K562 (cell line): Measurements from ENCODE around the gene FES. TPM values are rescaled to one million over a fixed set of nuclear protein-coding genes. Genes with fewer than 3 reads are reported as not detected.

Experiments
- BCOR ChIP-seq: fragments of 450-650 bp; IDR thresholded peaks from 2 replicates; pipeline ENCODE4 v1.6.1; 2016
- CBX3 ChIP-seq, 2 experiments: IDR thresholded peaks; 1 replicate in 1 of 2; 2 replicates in 1 of 2; pipeline ENCODE4 v1.6.1; 2012; ENCODE audit warnings: inconsistent platforms in 2 of 2, low read length in 2 of 2, borderline replicate concordance in 1 of 2, control low read depth in 1 of 2
- DIDO1 ChIP-seq: fragments of 450-650 bp; IDR thresholded peaks from 2 replicates; pipeline ENCODE4 v1.6.1; 2016; ENCODE audit warnings: low read depth, missing biosample characterization, missing genetic modification characterization
- EGR1 ChIP-seq: fragments of 450-650 bp; conservative IDR thresholded peaks from 2 replicates; pipeline ENCODE4 v1.6.1; 2017; ENCODE audit warnings: mild to moderate bottlenecking
- HOXB6 ChIP-seq: fragments of 250-450 bp; sonication (Bioruptor Pico); IDR thresholded peaks from 2 replicates; pipeline ENCODE4 v1.5.1; 2022; ENCODE audit warnings: mild to moderate bottlenecking, borderline replicate concordance
- HSF4 ChIP-seq: fragments of 250-450 bp; sonication (Bioruptor Pico); IDR thresholded peaks from 2 replicates; pipeline ENCODE4 v2.1.2; 2022; ENCODE audit warnings: mild to moderate bottlenecking, moderate library complexity, borderline replicate concordance
- KDM1A ChIP-seq, 2 experiments: fragments of 450-650 bp; IDR thresholded peaks; 2 replicates each; pipeline ENCODE4 v1.6.1; 2016; ENCODE audit warnings: mild to moderate bottlenecking in 2 of 2
- KDM4B ChIP-seq, 2 experiments: fragments of 450-650 bp in 1 of 2; sonication (generic) in 1 of 2; IDR thresholded peaks; 2 replicates each; pipeline ENCODE4 v1.6.1; 2016 to 2017; ENCODE audit warnings: borderline replicate concordance in 2 of 2, antibody characterized with exemption in 1 of 2, low read depth in 1 of 2, mild to moderate bottlenecking in 1 of 2
- MEIS2 ChIP-seq: fragments of 450-650 bp; IDR thresholded peaks from 2 replicates; pipeline ENCODE4 v1.6.1; 2014; ENCODE audit warnings: mild to moderate bottlenecking; ENCODE audit not compliant: partially characterized antibody
- NCOA4 ChIP-seq: fragments of 450-650 bp; IDR thresholded peaks from 2 replicates; pipeline ENCODE4 v1.6.1; 2018; ENCODE audit warnings: mild to moderate bottlenecking; ENCODE audit not compliant: partially characterized antibody
- NONO ChIP-seq, 2 experiments: fragments of 200-400 bp in 1 of 2; fragments of 450-650 bp in 1 of 2; formaldehyde crosslinking in 1 of 2; IDR thresholded peaks; 2 replicates each; pipeline ENCODE4 v1.6.1; 2017; ENCODE audit warnings: low read depth in 2 of 2, mild to moderate bottlenecking in 2 of 2, moderate library complexity in 2 of 2, low read length in 1 of 2
- RBM15 ChIP-seq: fragments of 200-400 bp; formaldehyde crosslinking; IDR thresholded peaks from 2 replicates; pipeline ENCODE4 v1.6.1; 2018; ENCODE audit warnings: mild to moderate bottlenecking, low read length, moderate library complexity; ENCODE audit not compliant: insufficient read depth
- RNF2 ChIP-seq: sonication (generic); IDR thresholded peaks from 2 replicates; pipeline ENCODE4 v1.6.1; 2016
- SP2 ChIP-seq: IDR thresholded peaks from 2 replicates; pipeline ENCODE4 v1.6.1; 2011; ENCODE audit warnings: mild to moderate bottlenecking, low read depth, low read length, moderate library complexity; ENCODE audit not compliant: poor library complexity, severe bottlenecking; ENCODE audit errors: extremely low read depth
- TAF15 ChIP-seq: fragments of 200-400 bp; formaldehyde crosslinking; IDR thresholded peaks from 2 replicates; pipeline ENCODE4 v1.6.1; 2017; ENCODE audit warnings: mild to moderate bottlenecking, low read depth, low read length, moderate library complexity
- TSC22D4 ChIP-seq: fragments of 450-650 bp; IDR thresholded peaks from 2 replicates; pipeline ENCODE4 v1.6.1; 2016; ENCODE audit warnings: missing genetic modification characterization, missing biosample characterization, control low read depth
- ZNF121 ChIP-seq: sonication (generic); formaldehyde crosslinking; conservative IDR thresholded peaks from 2 replicates; pipeline ENCODE4 v1.8.0; 2022; ENCODE audit warnings: missing genetic modification reagents
- ZNF184 ChIP-seq: sonication (generic); formaldehyde crosslinking; IDR thresholded peaks from 2 replicates; pipeline ENCODE4 v1.5.0; 2020; ENCODE audit warnings: missing genetic modification reagents
- ZNF197 ChIP-seq: fragments of 200-800 bp; sonication (Bioruptor generic); IDR thresholded peaks from 2 replicates; pipeline ENCODE4 v1.6.1; 2016; ENCODE audit warnings: low read depth, missing genetic modification characterization, missing compliant biosample characterization
- polyA plus RNA-seq, 8 experiments: library from polyadenylated mRNA; depleted of rRNA in 4 of 8; stranded (reverse) in 5 of 8; unstranded in 3 of 8; fragments of >200 nt; fragmentation: Nextera tagmentation in 2 of 8; fragmentation: Illumina TruSeq in 1 of 8; extraction: Ambion mirVana in 2 of 8; extraction: Trizol in 1 of 8; gene quantifications; 2 replicates each; pipeline versions ENCODE4 v1.2.1 to v1.2.3, GENCODE V29; 2011 to 2014; ENCODE audit warnings: inconsistent platforms in 1 of 8, missing spikeins in 1 of 8
- total RNA-seq, 7 experiments: library from RNA; depleted of rRNA in 6 of 7; stranded (reverse); fragments of >200 nt in 6 of 7; fragmentation: Illumina TruSeq in 2 of 7; extraction: Trizol in 2 of 7; gene quantifications; 2 replicates each; pipeline versions ENCODE4 v1.2.1 to v1.2.3, GENCODE V29; 2011 to 2021; ENCODE audit warnings: low replicate concordance in 1 of 7
- TF ChIP-seq, protein P1 (sequence below): IDR thresholded peaks from 2 replicates; pipeline ENCODE4 v1.6.1; 2011; ENCODE audit warnings: borderline replicate concordance, low read depth, mild to moderate bottlenecking, moderate library complexity, low read length; ENCODE audit not compliant: insufficient read depth, poor library complexity, severe bottlenecking
- TF ChIP-seq, protein P2 (sequence below): sonication (generic); formaldehyde crosslinking; IDR thresholded peaks from 2 replicates; pipeline ENCODE4 v1.8.1; 2023; ENCODE audit warnings: mild to moderate bottlenecking, missing genetic modification reagents
- TF ChIP-seq, protein P3 (sequence below), 2 experiments: IDR thresholded peaks; 2 replicates each; pipeline ENCODE4 v1.6.1; 2011; ENCODE audit warnings: borderline replicate concordance in 1 of 2, control low read depth in 1 of 2, low read depth in 1 of 2, low read length in 1 of 2, mild to moderate bottlenecking in 1 of 2, mixed read lengths in 1 of 2, moderate library complexity in 1 of 2; ENCODE audit not compliant: insufficient read depth in 1 of 2, insufficient read length in 1 of 2, poor library complexity in 1 of 2, severe bottlenecking in 1 of 2; ENCODE audit errors: extremely low read depth in 1 of 2

Gene FES
- total and polyA plus RNA-seq, 9 of the 15 experiments (the other 6 are each of a cell fraction or from before 2014, with no cell fraction given) = 0.38 to 2.6 (median 0.82) TPM

DNA sequence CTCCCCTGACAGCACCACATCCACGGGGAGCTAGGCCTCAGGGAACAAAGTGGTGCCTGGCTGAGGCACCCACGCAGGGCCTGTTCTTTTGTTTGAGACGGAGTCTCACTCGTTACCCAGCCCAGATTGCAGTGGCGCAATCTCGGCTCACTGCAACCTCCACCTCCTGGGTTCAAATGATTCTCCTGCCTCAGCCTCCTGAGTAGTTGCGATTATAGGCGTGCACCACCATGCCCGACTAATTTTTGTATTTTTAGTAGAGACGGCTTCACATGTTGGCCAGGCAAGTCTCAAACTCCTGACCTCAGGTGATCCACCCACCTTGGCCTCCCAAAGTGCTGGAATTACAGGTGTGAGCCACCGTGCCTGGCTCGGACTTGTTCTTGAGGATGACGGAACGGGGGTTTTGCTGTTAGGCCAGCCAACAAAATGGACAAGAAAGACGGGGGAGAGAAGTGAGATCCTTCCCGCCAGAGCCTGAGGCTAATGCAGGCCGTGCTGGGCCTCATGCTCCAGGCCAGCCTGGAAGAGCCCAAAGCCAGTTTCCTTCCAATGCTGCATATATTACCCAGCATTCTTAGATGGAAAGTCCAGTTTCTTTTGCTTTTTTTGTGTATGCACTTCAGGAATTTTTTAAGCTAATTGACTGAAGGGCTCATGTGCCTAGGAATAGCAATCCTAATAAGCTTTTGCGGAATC, 44.0 kb upstream of the FES start (continued):
- TF ChIP-seq MEIS2 (no peak), ZNF184 (CRISPR knock-in tag) (no peak), TSC22D4 (no peak), SP2 (no peak), ZNF197 (CRISPR knock-in tag) (no peak), NCOA4 (no peak), BCOR (peak; percentile 18; the same call in 1 of the 2 replicates), TAF15 (no peak), KDM1A (IDR thresholded peaks at IDR 0.05) (peak in 1 of 2 experiments; percentile 20; a peak in 1 of 4 replicates), RNF2 (no peak), ZNF121 (CRISPR knock-in tag) (no peak), EGR1 (0 out of 2 replicates have a peak, but pooled peaks have one; percentile 16), NONO (IDR thresholded peaks at IDR 0.05; ENCODE audit: low read depth in 2 of 2, low read length in 1 of 2) (no peak), HSF4 (CRISPR knock-in tag) (no peak), CBX3 (IDR thresholded peaks at IDR 0.05; ENCODE audit: borderline replicate concordance in 1 of 2, low read length in 2 of 2) (no peak), HOXB6 (CRISPR knock-in tag) (no peak), DIDO1 (no peak), RBM15 (no peak), KDM4B (IDR thresholded peaks at IDR 0.05; ENCODE audit: borderline replicate concordance in 2 of 2, low read depth in 1 of 2) (no peak)
- TF ChIP-seq, protein P1, sequence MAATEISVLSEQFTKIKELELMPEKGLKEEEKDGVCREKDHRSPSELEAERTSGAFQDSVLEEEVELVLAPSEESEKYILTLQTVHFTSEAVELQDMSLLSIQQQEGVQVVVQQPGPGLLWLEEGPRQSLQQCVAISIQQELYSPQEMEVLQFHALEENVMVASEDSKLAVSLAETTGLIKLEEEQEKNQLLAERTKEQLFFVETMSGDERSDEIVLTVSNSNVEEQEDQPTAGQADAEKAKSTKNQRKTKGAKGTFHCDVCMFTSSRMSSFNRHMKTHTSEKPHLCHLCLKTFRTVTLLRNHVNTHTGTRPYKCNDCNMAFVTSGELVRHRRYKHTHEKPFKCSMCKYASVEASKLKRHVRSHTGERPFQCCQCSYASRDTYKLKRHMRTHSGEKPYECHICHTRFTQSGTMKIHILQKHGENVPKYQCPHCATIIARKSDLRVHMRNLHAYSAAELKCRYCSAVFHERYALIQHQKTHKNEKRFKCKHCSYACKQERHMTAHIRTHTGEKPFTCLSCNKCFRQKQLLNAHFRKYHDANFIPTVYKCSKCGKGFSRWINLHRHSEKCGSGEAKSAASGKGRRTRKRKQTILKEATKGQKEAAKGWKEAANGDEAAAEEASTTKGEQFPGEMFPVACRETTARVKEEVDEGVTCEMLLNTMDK = no peak
- TF ChIP-seq, protein P2, sequence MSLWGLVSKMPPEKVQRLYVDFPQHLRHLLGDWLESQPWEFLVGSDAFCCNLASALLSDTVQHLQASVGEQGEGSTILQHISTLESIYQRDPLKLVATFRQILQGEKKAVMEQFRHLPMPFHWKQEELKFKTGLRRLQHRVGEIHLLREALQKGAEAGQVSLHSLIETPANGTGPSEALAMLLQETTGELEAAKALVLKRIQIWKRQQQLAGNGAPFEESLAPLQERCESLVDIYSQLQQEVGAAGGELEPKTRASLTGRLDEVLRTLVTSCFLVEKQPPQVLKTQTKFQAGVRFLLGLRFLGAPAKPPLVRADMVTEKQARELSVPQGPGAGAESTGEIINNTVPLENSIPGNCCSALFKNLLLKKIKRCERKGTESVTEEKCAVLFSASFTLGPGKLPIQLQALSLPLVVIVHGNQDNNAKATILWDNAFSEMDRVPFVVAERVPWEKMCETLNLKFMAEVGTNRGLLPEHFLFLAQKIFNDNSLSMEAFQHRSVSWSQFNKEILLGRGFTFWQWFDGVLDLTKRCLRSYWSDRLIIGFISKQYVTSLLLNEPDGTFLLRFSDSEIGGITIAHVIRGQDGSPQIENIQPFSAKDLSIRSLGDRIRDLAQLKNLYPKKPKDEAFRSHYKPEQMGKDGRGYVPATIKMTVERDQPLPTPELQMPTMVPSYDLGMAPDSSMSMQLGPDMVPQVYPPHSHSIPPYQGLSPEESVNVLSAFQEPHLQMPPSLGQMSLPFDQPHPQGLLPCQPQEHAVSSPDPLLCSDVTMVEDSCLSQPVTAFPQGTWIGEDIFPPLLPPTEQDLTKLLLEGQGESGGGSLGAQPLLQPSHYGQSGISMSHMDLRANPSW = no peak
- TF ChIP-seq, protein P3, sequence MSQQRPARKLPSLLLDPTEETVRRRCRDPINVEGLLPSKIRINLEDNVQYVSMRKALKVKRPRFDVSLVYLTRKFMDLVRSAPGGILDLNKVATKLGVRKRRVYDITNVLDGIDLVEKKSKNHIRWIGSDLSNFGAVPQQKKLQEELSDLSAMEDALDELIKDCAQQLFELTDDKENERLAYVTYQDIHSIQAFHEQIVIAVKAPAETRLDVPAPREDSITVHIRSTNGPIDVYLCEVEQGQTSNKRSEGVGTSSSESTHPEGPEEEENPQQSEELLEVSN (IDR thresholded peaks at IDR 0.05; ENCODE audit: borderline replicate concordance in 1 of 2, extremely low read depth in 1 of 2, insufficient read depth in 1 of 2, insufficient read length in 1 of 2, low read depth in 1 of 2, low read length in 1 of 2, poor library complexity in 1 of 2, severe bottlenecking in 1 of 2) = peak; percentile 31 to 80
